BLaER1 treated with 17β-estradiol and CSF1 and Interleukin-3, amounts not matched to agents 10 nM and 100 nM (cell line): ENCODE results near the gene LCN6.
"Not testable (repeated sequence)": the region's sequence is repeated elsewhere in the genome, so short reads cannot be mapped to it uniquely, and the experiment has no call there.

Experiments used
- H3K27ac ChIP-seq, 11 experiments: shearing (Covaris generic); formaldehyde crosslinking; 2 replicates each; pipeline ENCODE4 v1.8.1; 2022
- H3K27me3 ChIP-seq, 11 experiments: shearing (Covaris generic); formaldehyde crosslinking; 2 replicates each; pipeline ENCODE4 v1.8.1; 2022
- H3K36me3 ChIP-seq, 11 experiments: shearing (Covaris generic); formaldehyde crosslinking; 2 replicates each; pipeline ENCODE4 v1.8.1; 2022
- H3K4me1 ChIP-seq, 10 experiments: shearing (Covaris generic); formaldehyde crosslinking; 2 replicates each; pipeline ENCODE4 v1.8.1; 2022
- H3K4me2 ChIP-seq, 11 experiments: shearing (Covaris generic); formaldehyde crosslinking; 2 replicates each; pipeline ENCODE4 v1.8.1; 2022
- H3K4me3 ChIP-seq, 10 experiments: shearing (Covaris generic); formaldehyde crosslinking; 2 replicates each; pipeline ENCODE4 v1.8.1; 2022
- H3K9ac ChIP-seq, 11 experiments: shearing (Covaris generic); formaldehyde crosslinking; 2 replicates each; pipeline ENCODE4 v1.8.1; 2022
- H3K9me3 ChIP-seq, 11 experiments: shearing (Covaris generic); formaldehyde crosslinking; replicated peaks in 1 of 11; 2 replicates each; pipeline ENCODE4 v1.8.1; 2022
- H4K20me1 ChIP-seq, 11 experiments: shearing (Covaris generic); formaldehyde crosslinking; 2 replicates each; pipeline ENCODE4 v1.8.1; 2022
- Cebpa-rat ChIP-seq, 11 experiments: shearing (Covaris generic); IDR thresholded peaks; 2 replicates each; pipeline ENCODE4 v1.8.1; 2022

The LCN6 gene

GRCh38 chr9:136759001-136759400, 10.7 kb upstream of the LCN6 start:
- 0 out of 20 replicates have a peak overlapping the region, but pooled peaks of 1 of the 10 experiments have one; percentile 14 for H3K4me3 ChIP-seq
- no peak for TF ChIP-seq Cebpa-rat (IDR thresholded peaks at IDR 0.05)
- H3K9ac ChIP-seq, result peak overlapping the region in 5 of 11 experiments; percentile 37 to 75 (median 46); a peak in 5 of 22 replicates
- H3K4me1 ChIP-seq, result peaks cover 51 to 91% (median 87%) of the 10 kb centered on the region in 10 experiments
- peaks cover 0 to 12% (median 0%) of the 10 kb centered on the region in 11 experiments; a peak in 3 of 22 replicates for H4K20me1 ChIP-seq
- H3K27ac ChIP-seq, result peak overlapping the region in 6 of 11 experiments; percentile 39 to 82 (median 65); a peak in 10 of 22 replicates
- H3K36me3 ChIP-seq, result no peaks in the 10 kb centered on the region
- H3K27me3 ChIP-seq, result peaks cover 0 to 50% (median 6%) of the 10 kb centered on the region in 11 experiments; a peak in 11 of 22 replicates
- peak overlapping the region in 10 of 11 experiments; percentile 22 to 98 (median 88); a peak in 18 of 22 replicates for H3K4me2 ChIP-seq
- H3K9me3 ChIP-seq, result peaks cover 9 to 13% (median 11%) of the 10 kb centered on the region in 11 experiments; a peak in 18 of 22 replicates

- TF ChIP-seq Cebpa-rat (IDR thresholded peaks at IDR 0.05), result no peak
- Histone ChIP-seq H3K4me2 (peak overlapping the region; percentile 71 to 98 (median 89)), H3K36me3 (no peaks in the 10 kb centered on the region), H3K27ac (peak overlapping the region in 9 of 11 experiments; percentile 15 to 81 (median 52); a peak in 18 of 22 replicates), H3K4me1 (peaks cover 50 to 92% (median 86%) of the 10 kb centered on the region in 10 experiments), H3K27me3 (peaks cover 0 to 62% (median 9%) of the 10 kb centered on the region in 11 experiments; a peak in 11 of 22 replicates), H3K9ac (peak overlapping the region; percentile 16 to 72 (median 50); a peak in 20 of 22 replicates), H3K9me3 (peaks cover 15 to 22% (median 18%) of the 10 kb centered on the region in 11 experiments; a peak in 20 of 22 replicates), H3K4me3 (peak overlapping the region; percentile 1 to 51 (median 27); a peak in 15 of 20 replicates), H4K20me1 (peaks cover 0 to 12% (median 0%) of the 10 kb centered on the region in 11 experiments; a peak in 2 of 22 replicates)
These were observed 9.4 kb upstream of the LCN6 start for GRCh38 chr9:136757751-136758140.

- peak overlapping the region; percentile 71 to 98 (median 89) for H3K4me2 ChIP-seq
These were observed 9.0 kb upstream of the LCN6 start for GRCh38 chr9:136757328-136757727.

DNA sequence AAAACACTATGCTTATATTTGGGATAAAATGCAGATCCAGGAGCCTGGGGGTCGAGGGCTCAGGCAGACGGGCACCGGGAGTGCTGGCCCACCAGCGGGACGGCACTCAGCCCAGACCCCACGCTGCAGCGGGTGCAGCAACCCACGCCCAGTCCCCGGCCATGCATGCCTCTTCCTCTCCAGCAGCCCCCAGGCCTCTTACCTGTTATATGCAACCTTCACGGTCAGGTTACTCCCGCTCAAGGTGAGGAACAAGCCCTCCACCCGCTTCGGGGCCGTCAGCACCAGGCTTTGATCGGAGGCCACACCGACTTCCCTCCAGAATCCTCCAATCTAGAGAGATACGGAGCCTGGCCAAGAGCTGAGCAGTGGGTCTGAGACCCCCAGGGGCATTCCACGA, 8.5 kb upstream of the LCN6 start:
- Histone ChIP-seq H3K4me2 (peak overlapping the region; percentile 71 to 98 (median 89)), H3K4me3 (peak overlapping the region in 5 of 10 experiments; percentile 1 to 51 (median 30); a peak in 3 of 20 replicates), H3K36me3 (no peaks in the 10 kb centered on the region; a peak in 2 of 22 replicates), H4K20me1 (peaks cover 0 to 12% (median 0%) of the 10 kb centered on the region in 11 experiments; a peak in 2 of 22 replicates), H3K9me3 (peaks cover 24 to 31% (median 27%) of the 10 kb centered on the region in 11 experiments), H3K9ac (peak overlapping the region in 6 of 11 experiments; percentile 16 to 72 (median 57); a peak in 11 of 22 replicates), H3K27me3 (peaks cover 0 to 62% (median 9%) of the 10 kb centered on the region in 11 experiments; a peak in 11 of 22 replicates), H3K4me1 (peaks cover 50 to 83% (median 78%) of the 10 kb centered on the region in 10 experiments), H3K27ac (peak overlapping the region in 6 of 11 experiments; percentile 41 to 81 (median 64); a peak in 12 of 22 replicates)
- TF ChIP-seq Cebpa-rat (IDR thresholded peaks at IDR 0.05), result no peak

More at GRCh38 chr9:136757328-136757727, 9.0 kb upstream of the LCN6 start:
- peak overlapping the region; percentile 1 to 51 (median 27); a peak in 14 of 20 replicates for H3K4me3 ChIP-seq
- H3K9ac ChIP-seq, result peak overlapping the region; percentile 16 to 72 (median 50); a peak in 19 of 22 replicates
- H3K36me3 ChIP-seq, result no peaks in the 10 kb centered on the region
- H3K4me1 ChIP-seq, result peaks cover 50 to 87% (median 82%) of the 10 kb centered on the region in 10 experiments
- TF ChIP-seq Cebpa-rat (IDR thresholded peaks at IDR 0.05), result no peak
- peak overlapping the region in 9 of 11 experiments; percentile 15 to 81 (median 52); a peak in 18 of 22 replicates for H3K27ac ChIP-seq
- H4K20me1 ChIP-seq, result peaks cover 0 to 12% (median 0%) of the 10 kb centered on the region in 11 experiments; a peak in 2 of 22 replicates
- peaks cover 19 to 26% (median 22%) of the 10 kb centered on the region in 11 experiments for H3K9me3 ChIP-seq
- H3K27me3 ChIP-seq, result peaks cover 0 to 62% (median 9%) of the 10 kb centered on the region in 11 experiments; a peak in 11 of 22 replicates

- Histone ChIP-seq H3K36me3 (no peaks in the 10 kb centered on the region; a peak in 2 of 22 replicates), H3K9me3 (peaks cover 31 to 39% (median 35%) of the 10 kb centered on the region in 11 experiments), H3K27ac (no peak overlapping the region), H3K9ac (no peak overlapping the region), H3K27me3 (peaks cover 0 to 62% (median 9%) of the 10 kb centered on the region in 11 experiments; a peak in 11 of 22 replicates), H3K4me2 (0 out of 22 replicates have a peak overlapping the region, but pooled peaks of 1 of the 11 experiments have one; percentile 96), H4K20me1 (peaks cover 0 to 12% (median 0%) of the 10 kb centered on the region in 11 experiments; a peak in 2 of 22 replicates), H3K4me1 (peaks cover 45 to 75% (median 71%) of the 10 kb centered on the region in 10 experiments), H3K4me3 (no peak overlapping the region)
- no peak for TF ChIP-seq Cebpa-rat (IDR thresholded peaks at IDR 0.05)
These were observed 7.8 kb upstream of the LCN6 start for GRCh38 chr9:136756134-136756438.

DNA sequence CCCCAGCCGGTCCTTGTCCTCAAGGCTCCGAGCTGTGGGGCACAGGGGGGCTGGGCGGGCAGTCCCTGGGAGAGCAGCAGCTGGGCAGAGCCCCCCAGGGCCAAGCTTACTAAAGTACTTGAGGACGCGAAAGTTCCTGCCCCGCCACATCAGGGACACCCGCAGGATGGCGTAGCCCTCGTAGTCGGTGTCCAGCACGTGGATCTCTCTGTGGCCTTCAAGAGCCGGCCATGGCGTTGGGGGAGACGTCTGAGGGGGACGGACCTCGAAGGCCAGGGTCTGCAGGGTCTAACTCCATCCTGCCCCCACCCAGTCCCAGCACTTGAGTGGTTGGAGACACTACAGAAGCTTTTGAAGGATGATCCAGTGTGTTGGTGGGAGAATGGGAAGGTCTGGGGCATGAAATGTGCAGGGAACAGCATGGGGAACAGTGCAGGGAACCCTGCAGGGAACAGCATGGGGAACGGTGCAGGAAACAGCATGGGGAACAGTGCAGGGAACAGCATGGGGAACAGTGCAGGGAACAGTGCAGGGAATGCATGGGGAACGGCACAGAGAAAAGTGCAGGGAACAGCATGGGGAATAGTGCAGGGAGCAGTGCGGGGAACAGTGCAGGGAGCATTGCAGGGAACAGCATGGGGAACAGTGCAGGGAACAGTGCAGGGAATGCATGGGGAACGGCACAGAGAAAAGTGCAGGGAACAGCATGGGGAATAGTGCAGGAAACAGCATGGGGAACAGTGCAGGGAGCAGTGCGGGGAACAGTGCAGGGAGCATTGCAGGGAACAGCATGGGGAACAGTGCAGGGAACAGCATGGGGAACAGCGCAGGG, 7.2 kb upstream of the LCN6 start:
- Histone ChIP-seq H3K4me1 (peaks cover 41 to 70% (median 67%) of the 10 kb centered on the region in 10 experiments), H4K20me1 (peaks cover 0 to 12% (median 0%) of the 10 kb centered on the region in 11 experiments; a peak in 2 of 22 replicates), H3K4me2 (peak overlapping the region; percentile 38 to 85 (median 66)), H3K9ac (peak overlapping the region in 4 of 11 experiments; percentile 41 to 61 (median 52); a peak in 7 of 22 replicates), H3K27ac (peak overlapping the region in 2 of 11 experiments; percentile 15 to 33; a peak in 1 of 22 replicates), H3K27me3 (peaks cover 0 to 61% (median 9%) of the 10 kb centered on the region in 11 experiments; a peak in 11 of 22 replicates), H3K9me3 (peaks cover 33 to 41% (median 36%) of the 10 kb centered on the region in 11 experiments)
- not testable (repeated sequence) for H3K36me3 ChIP-seq, H3K4me3 ChIP-seq

GRCh38 chr9:136754626-136755301, 6.4 kb upstream of the LCN6 start:
- no peak for TF ChIP-seq Cebpa-rat (IDR thresholded peaks at IDR 0.05)
- Histone ChIP-seq H3K4me2 (peak overlapping the region; percentile 38 to 85 (median 66)), H3K27ac (peak overlapping the region in 4 of 11 experiments; percentile 15 to 46 (median 26); a peak in 8 of 22 replicates), H3K27me3 (peaks cover 0 to 53% (median 9%) of the 10 kb centered on the region in 11 experiments; a peak in 11 of 22 replicates), H3K4me3 (no peak overlapping the region), H4K20me1 (peaks cover 0 to 12% (median 0%) of the 10 kb centered on the region in 11 experiments; a peak in 2 of 22 replicates), H3K36me3 (no peaks in the 10 kb centered on the region; a peak in 2 of 22 replicates), H3K9ac (peak overlapping the region in 6 of 11 experiments; percentile 24 to 61 (median 44); a peak in 11 of 22 replicates), H3K9me3 (peaks cover 33 to 41% (median 36%) of the 10 kb centered on the region in 11 experiments), H3K4me1 (peaks cover 38 to 68% (median 67%) of the 10 kb centered on the region in 10 experiments)
